K562 (cell line): ENCODE measurements around the gene LIX1L. TPM values are rescaled to one million over a fixed set of nuclear protein-coding genes. Genes with fewer than 3 reads are reported as not detected.

Experiments used
- ARID2 ChIP-seq: fragments of 450-650 bp; IDR thresholded peaks from 2 replicates; pipeline ENCODE4 v1.6.1; 2017; ENCODE audit warnings: antibody characterized with exemption, mild to moderate bottlenecking
- ATF4 ChIP-seq: fragments of 450-650 bp; formaldehyde crosslinking; IDR thresholded peaks from 2 replicates; pipeline ENCODE4 v1.4.0; 2022; ENCODE audit warnings: mild to moderate bottlenecking, moderate library complexity
- BCOR ChIP-seq: fragments of 450-650 bp; IDR thresholded peaks from 2 replicates; pipeline ENCODE4 v1.6.1; 2016
- CEBPG ChIP-seq, 3 experiments: fragments of 200-800 bp in 1 of 3; sonication (Bioruptor generic) in 1 of 3; sonication (generic) in 1 of 3; formaldehyde crosslinking in 1 of 3; IDR thresholded peaks in 2 of 3; conservative IDR thresholded peaks in 1 of 3; 2 replicates each; pipeline versions ENCODE4 v1.6.1 to v1.8.0; 2016 to 2022; ENCODE audit warnings: missing compliant biosample characterization in 2 of 3, missing genetic modification characterization in 2 of 3, mild to moderate bottlenecking in 1 of 3, missing genetic modification reagents in 1 of 3
- CEBPZ ChIP-seq: fragments of 150-350 bp; IDR thresholded peaks from 2 replicates; pipeline ENCODE4 v1.6.1; 2014; ENCODE audit warnings: low read depth, mild to moderate bottlenecking, low read length, borderline replicate concordance
- CREM ChIP-seq: IDR thresholded peaks from 2 replicates; pipeline ENCODE4 v1.6.1; 2014; ENCODE audit warnings: antibody characterized with exemption, low read depth
- ELF4 ChIP-seq: fragments of 450-650 bp; formaldehyde crosslinking; IDR thresholded peaks from 2 replicates; pipeline ENCODE4 v1.4.0; 2022; ENCODE audit warnings: missing genetic modification characterization
- FOXK2 ChIP-seq, 2 experiments: fragments of 450-650 bp; IDR thresholded peaks in 1 of 2; conservative IDR thresholded peaks in 1 of 2; 2 replicates each; pipeline ENCODE4 v1.6.1; 2016; ENCODE audit warnings: low read depth in 2 of 2, mild to moderate bottlenecking in 1 of 2
- HDAC1 ChIP-seq, 2 experiments: fragments of 450-650 bp; IDR thresholded peaks; 2 replicates each; pipeline ENCODE4 v1.6.1; 2016 to 2017; ENCODE audit warnings: inconsistent platforms in 1 of 2, mild to moderate bottlenecking in 1 of 2, moderate library complexity in 1 of 2
- HDAC6 ChIP-seq: IDR thresholded peaks from 2 replicates; pipeline ENCODE4 v1.6.1; 2012; ENCODE audit warnings: low read depth, mild to moderate bottlenecking, control low read depth, inconsistent platforms, low read length, moderate library complexity
- MAFK ChIP-seq: IDR thresholded peaks from 2 replicates; pipeline ENCODE4 v1.6.1; 2011; ENCODE audit warnings: low read length, improper control_type of control experiment
- MAX ChIP-seq: sonication (generic); formaldehyde crosslinking; IDR thresholded peaks from 2 replicates; pipeline ENCODE4 v1.9.0; 2022; ENCODE audit warnings: mild to moderate bottlenecking, missing genetic modification reagents
- NEUROD1 ChIP-seq: fragments of 150-350 bp; IDR thresholded peaks from 2 replicates; pipeline ENCODE4 v1.6.1; 2014; ENCODE audit warnings: borderline replicate concordance, low read length, low read depth; ENCODE audit not compliant: partially characterized antibody
- RFX7 ChIP-seq: fragments of 250-450 bp; sonication (Bioruptor Pico); IDR thresholded peaks from 2 replicates; pipeline ENCODE4 v1.5.1; 2021; ENCODE audit warnings: mild to moderate bottlenecking
- STAG1 ChIP-seq: sonication (generic); formaldehyde crosslinking; IDR thresholded peaks from 2 replicates; pipeline ENCODE4 v1.5.0; 2020; ENCODE audit warnings: missing genetic modification reagents, borderline replicate concordance
- TBP ChIP-seq: optimal IDR thresholded peaks from 2 replicates; pipeline ENCODE3; 2011; ENCODE audit warnings: low read depth, low read length, improper control_type of control experiment
- ZFP30 ChIP-seq: fragments of 250-450 bp; sonication (Bioruptor Pico); IDR thresholded peaks from 2 replicates; pipeline ENCODE4 v1.8.0; 2022; ENCODE audit warnings: moderate library complexity, mild to moderate bottlenecking, inconsistent platforms, borderline replicate concordance
- ZNF639 ChIP-seq, 2 experiments: fragments of 200-800 bp in 1 of 2; sonication (Bioruptor generic) in 1 of 2; sonication (generic) in 1 of 2; formaldehyde crosslinking in 1 of 2; IDR thresholded peaks in 1 of 2; conservative IDR thresholded peaks in 1 of 2; 2 replicates each; pipeline versions ENCODE4 v1.5.0 to v1.6.1; 2016 to 2020; ENCODE audit warnings: missing compliant biosample characterization in 1 of 2, missing genetic modification characterization in 1 of 2, missing genetic modification reagents in 1 of 2
- ZNF764 ChIP-seq: fragments of 250-450 bp; sonication (Bioruptor Pico); IDR thresholded peaks from 2 replicates; pipeline ENCODE4 v1.4.0; 2020; ENCODE audit warnings: low read depth, mild to moderate bottlenecking, moderate library complexity
- ZNF766 ChIP-seq: fragments of 200-800 bp; sonication (Bioruptor generic); conservative IDR thresholded peaks from 2 replicates; pipeline ENCODE4 v1.6.1; 2016; ENCODE audit warnings: missing genetic modification characterization, missing compliant biosample characterization
- polyA plus RNA-seq, 8 experiments: library from polyadenylated mRNA; depleted of rRNA in 4 of 8; stranded (reverse) in 5 of 8; unstranded in 3 of 8; fragments of >200 nt; fragmentation: Nextera tagmentation in 2 of 8; fragmentation: Illumina TruSeq in 1 of 8; extraction: Ambion mirVana in 2 of 8; extraction: Trizol in 1 of 8; gene quantifications; 2 replicates each; pipeline versions ENCODE4 v1.2.1 to v1.2.3, GENCODE V29; 2011 to 2014; ENCODE audit warnings: inconsistent platforms in 1 of 8, missing spikeins in 1 of 8
- total RNA-seq, 7 experiments: library from RNA; depleted of rRNA in 6 of 7; stranded (reverse); fragments of >200 nt in 6 of 7; fragmentation: Illumina TruSeq in 2 of 7; extraction: Trizol in 2 of 7; gene quantifications; 2 replicates each; pipeline versions ENCODE4 v1.2.1 to v1.2.3, GENCODE V29; 2011 to 2021; ENCODE audit warnings: low replicate concordance in 1 of 7

LIX1L gene
- total and polyA plus RNA-seq, 9 of the 15 experiments (the other 6 are each of a cell fraction or from before 2014, with no cell fraction given): 4.6 to 26.5 (median 12.5) TPM

- TF ChIP-seq CEBPZ (no peak), STAG1 (CRISPR knock-in tag) (peak; percentile 55; the same call in 1 of the 2 replicates), FOXK2 (conservative IDR thresholded peaks at IDR 0.05 in 1 of 2, IDR thresholded peaks at IDR 0.05 in 1 of 2; ENCODE audit: low read depth in 2 of 2) (0 out of 4 replicates have a peak, but pooled peaks have one; percentile 33 to 54), ZNF639 (CRISPR knock-in tag; conservative IDR thresholded peaks at IDR 0.05 in 1 of 2, IDR thresholded peaks at IDR 0.05 in 1 of 2) (peak in 1 of 2 experiments; percentile 34; a peak in 1 of 4 replicates), NEUROD1 (peak; percentile 9), ELF4 (CRISPR knock-in tag) (no peak), MAX (CRISPR knock-in tag) (no peak), HDAC6 (no peak), BCOR (no peak), ZNF766 (CRISPR knock-in tag) (peak; percentile 59), CREM (peak; percentile 51; the same call in 1 of the 2 replicates), ZFP30 (CRISPR knock-in tag) (no peak), ARID2 (peak; percentile 79), ATF4 (CRISPR knock-in tag) (no peak), CEBPG (CRISPR knock-in tag; IDR thresholded peaks at IDR 0.05) (no peak), CEBPG (tag; conservative IDR thresholded peaks at IDR 0.05 in 1 of 2, IDR thresholded peaks at IDR 0.05 in 1 of 2) (peak in 1 of 2 experiments; percentile 62; a peak in 1 of 4 replicates), HDAC1 (IDR thresholded peaks at IDR 0.05) (0 out of 4 replicates have a peak, but pooled peaks of 1 of the 2 experiments have one; percentile 13), TBP (peak; percentile 36), MAFK (0 out of 2 replicates have a peak, but pooled peaks have one; percentile 6), ZNF764 (CRISPR knock-in tag) (no peak), RFX7 (CRISPR knock-in tag) (no peak)
These were observed 20.0 kb upstream of the LIX1L start (continued) for GRCh38 chr1:145977486-145978470.
